WERI-Rb-1 (cell line): Measurements from ENCODE around the gene KRT85.

ENCODE experiments used
- DNase-seq: peaks from one replicate; pipeline ENCODE4 v3.0.0-alpha.2; 2020
- H3K27ac ChIP-seq: fragments of 250-450 bp; sonication (Bioruptor Pico); 2 replicates; pipeline ENCODE4 v1.5.1; 2020; ENCODE audit warnings: mild to moderate bottlenecking, moderate library complexity
- H3K27me3 ChIP-seq: fragments of 250-450 bp; sonication (Bioruptor Pico); 2 replicates; pipeline ENCODE4 v1.5.1; 2021; ENCODE audit warnings: mild to moderate bottlenecking, low read depth, moderate library complexity; ENCODE audit not compliant: insufficient read depth, severe bottlenecking
- H3K36me3 ChIP-seq: fragments of 250-450 bp; sonication (Bioruptor Pico); 2 replicates; pipeline ENCODE4 v1.5.1; 2020; ENCODE audit warnings: mild to moderate bottlenecking, moderate library complexity
- H3K4me3 ChIP-seq: 2 replicates; pipeline ENCODE4 v1.5.1; 2011; ENCODE audit warnings: low read depth, mild to moderate bottlenecking, control low read depth, low read length
- H3K9me3 ChIP-seq: fragments of 250-450 bp; sonication (Bioruptor Pico); 2 replicates; pipeline ENCODE4 v1.5.1; 2021; ENCODE audit warnings: mild to moderate bottlenecking, moderate library complexity; ENCODE audit not compliant: severe bottlenecking
- TF ChIP-seq, protein P1 (sequence below): IDR thresholded peaks from 2 replicates; pipeline ENCODE4 v1.5.1; 2011; ENCODE audit warnings: low read depth, mild to moderate bottlenecking, control low read depth, inconsistent platforms, low read length

KRT85 gene

GRCh38 chr12:52377266-52377665 lies 10.0 kb upstream of the KRT85 start:
- H3K9me3 ChIP-seq: no peaks in the 10 kb centered on the region
- no peaks in the 10 kb centered on the region for H3K36me3 ChIP-seq
- no peak overlapping the region for H3K27ac ChIP-seq
- TF ChIP-seq, protein P1, sequence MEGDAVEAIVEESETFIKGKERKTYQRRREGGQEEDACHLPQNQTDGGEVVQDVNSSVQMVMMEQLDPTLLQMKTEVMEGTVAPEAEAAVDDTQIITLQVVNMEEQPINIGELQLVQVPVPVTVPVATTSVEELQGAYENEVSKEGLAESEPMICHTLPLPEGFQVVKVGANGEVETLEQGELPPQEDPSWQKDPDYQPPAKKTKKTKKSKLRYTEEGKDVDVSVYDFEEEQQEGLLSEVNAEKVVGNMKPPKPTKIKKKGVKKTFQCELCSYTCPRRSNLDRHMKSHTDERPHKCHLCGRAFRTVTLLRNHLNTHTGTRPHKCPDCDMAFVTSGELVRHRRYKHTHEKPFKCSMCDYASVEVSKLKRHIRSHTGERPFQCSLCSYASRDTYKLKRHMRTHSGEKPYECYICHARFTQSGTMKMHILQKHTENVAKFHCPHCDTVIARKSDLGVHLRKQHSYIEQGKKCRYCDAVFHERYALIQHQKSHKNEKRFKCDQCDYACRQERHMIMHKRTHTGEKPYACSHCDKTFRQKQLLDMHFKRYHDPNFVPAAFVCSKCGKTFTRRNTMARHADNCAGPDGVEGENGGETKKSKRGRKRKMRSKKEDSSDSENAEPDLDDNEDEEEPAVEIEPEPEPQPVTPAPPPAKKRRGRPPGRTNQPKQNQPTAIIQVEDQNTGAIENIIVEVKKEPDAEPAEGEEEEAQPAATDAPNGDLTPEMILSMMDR: no peak
- no peak overlapping the region for H3K4me3 ChIP-seq
- H3K27me3 ChIP-seq: peaks cover 62% of the 10 kb centered on the region
- DNase-seq: no peak

- Histone ChIP-seq H3K9me3 (no peaks in the 10 kb centered on the region), H3K27ac (no peak overlapping the region), H3K27me3 (peaks cover 47% of the 10 kb centered on the region), H3K36me3 (no peaks in the 10 kb centered on the region), H3K4me3 (no peak overlapping the region)
- peak; percentile 71 for DNase-seq
- TF ChIP-seq, protein P1: peak; percentile 79
Measured at GRCh38 chr12:52372216-52373154, 5.2 kb upstream of the KRT85 start.

DNA sequence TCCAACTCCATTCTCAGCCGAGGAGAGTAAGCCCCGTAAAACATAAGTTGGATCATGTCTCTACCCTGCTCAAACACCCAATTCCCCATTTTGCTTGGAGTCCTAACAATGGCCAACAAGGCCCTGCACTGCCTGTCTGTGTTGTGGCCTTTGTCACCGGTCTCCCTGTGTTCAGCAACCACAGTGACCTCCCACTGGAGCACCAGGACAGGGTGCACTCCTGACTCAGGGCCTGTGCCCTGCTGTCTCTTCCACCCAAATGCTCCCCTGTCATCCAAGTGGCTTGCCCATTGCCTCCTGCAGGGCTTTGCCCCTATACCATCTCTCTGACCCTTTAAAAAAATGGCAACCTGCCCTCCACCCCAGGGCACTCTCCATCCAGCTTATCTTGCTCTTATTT lies 4.4 kb upstream of the KRT85 start:
- Histone ChIP-seq H3K36me3 (no peaks in the 10 kb centered on the region), H3K9me3 (no peaks in the 10 kb centered on the region), H3K27me3 (peaks cover 41% of the 10 kb centered on the region), H3K27ac (no peak overlapping the region), H3K4me3 (no peak overlapping the region)
- DNase-seq: no peak
- TF ChIP-seq, protein P1: no peak

- TF ChIP-seq, protein P1: no peak
- no peak overlapping the region for H3K27ac ChIP-seq
- peaks cover 40% of the 10 kb centered on the region for H3K27me3 ChIP-seq
- no peaks in the 10 kb centered on the region for H3K36me3 ChIP-seq
- no peaks in the 10 kb centered on the region for H3K9me3 ChIP-seq
- no peak overlapping the region for H3K4me3 ChIP-seq
- no peak for DNase-seq
Measured at GRCh38 chr12:52370926-52371608, 3.8 kb upstream of the KRT85 start.

- Histone ChIP-seq H3K9me3 (no peaks in the 10 kb centered on the region), H3K4me3 (no peak overlapping the region), H3K36me3 (no peaks in the 10 kb centered on the region), H3K27me3 (peaks cover 34% of the 10 kb centered on the region), H3K27ac (no peak overlapping the region)
- TF ChIP-seq, protein P1: no peak
- DNase-seq: no peak
Measured at GRCh38 chr12:52369809-52370208, 2.5 kb upstream of the KRT85 start.
